SK-N-SH (cell line): Measurements from ENCODE around the gene KCNA5.

Experiments
- CHD2 ChIP-seq: fragments of 150-350 bp; IDR thresholded peaks from 2 replicates; pipeline ENCODE4 v1.6.1; 2018; ENCODE audit warnings: low read length; ENCODE audit not compliant: partially characterized antibody
- MXI1 ChIP-seq: IDR thresholded peaks from 2 replicates; pipeline ENCODE4 v1.6.1; 2012; ENCODE audit warnings: mild to moderate bottlenecking, low read depth, low read length, improper control_type of control experiment
- RFX5 ChIP-seq: IDR thresholded peaks from 2 replicates; pipeline ENCODE4 v1.6.1; 2012; ENCODE audit warnings: mild to moderate bottlenecking, improper control_type of control experiment, low read length

DNA sequence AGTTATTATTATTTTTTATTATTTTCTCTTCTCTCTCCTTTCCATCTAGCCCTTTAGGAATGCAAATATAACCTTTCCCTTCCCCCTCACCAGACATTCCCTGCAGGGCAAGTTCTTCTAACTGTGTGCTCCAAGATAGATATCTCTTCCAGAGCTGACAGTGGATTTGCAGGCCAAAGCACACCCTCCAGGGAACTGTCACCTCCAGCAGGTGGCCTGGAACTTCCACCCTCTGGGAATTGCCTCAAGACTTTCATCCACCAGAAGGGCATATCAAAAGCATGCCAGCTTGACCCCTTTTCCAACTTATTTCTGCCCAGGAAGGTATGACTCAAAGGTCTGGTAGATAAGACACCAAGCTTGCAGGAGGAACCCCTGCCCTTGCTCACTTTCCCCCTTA is 13.6 kb upstream of the KCNA5 start:
- TF ChIP-seq MXI1 (no peak), CHD2 (no peak), RFX5 (no peak)
